Amniotic stem cell (primary cell): ENCODE results near the gene AK4.

ENCODE experiments used
- DNase-seq: peaks from one replicate; lab custom pipeline; 2025; lab: John Stamatoyannopoulos, UW

The AK4 gene

DNA sequence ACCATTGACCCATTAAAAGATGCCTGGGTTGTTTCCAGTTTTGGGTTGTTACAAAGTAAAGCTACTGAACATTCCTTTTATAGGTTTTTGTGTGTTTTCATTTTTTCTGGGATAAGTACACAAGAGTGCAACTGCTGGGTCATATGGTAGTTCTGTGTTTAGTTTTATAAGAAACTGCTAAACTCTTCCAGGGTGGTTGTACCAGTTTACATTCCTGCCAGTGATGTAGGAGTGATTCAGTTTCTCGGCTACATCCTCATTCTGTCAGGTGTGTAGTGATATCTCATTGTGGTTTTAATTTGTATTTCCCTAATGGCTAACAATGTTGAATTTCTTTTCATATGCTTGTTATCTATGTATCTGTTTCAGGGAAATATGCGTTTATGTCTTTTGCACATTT is 102.8 kb downstream of the AK4 start:
- DNase-seq: no peak

DNA sequence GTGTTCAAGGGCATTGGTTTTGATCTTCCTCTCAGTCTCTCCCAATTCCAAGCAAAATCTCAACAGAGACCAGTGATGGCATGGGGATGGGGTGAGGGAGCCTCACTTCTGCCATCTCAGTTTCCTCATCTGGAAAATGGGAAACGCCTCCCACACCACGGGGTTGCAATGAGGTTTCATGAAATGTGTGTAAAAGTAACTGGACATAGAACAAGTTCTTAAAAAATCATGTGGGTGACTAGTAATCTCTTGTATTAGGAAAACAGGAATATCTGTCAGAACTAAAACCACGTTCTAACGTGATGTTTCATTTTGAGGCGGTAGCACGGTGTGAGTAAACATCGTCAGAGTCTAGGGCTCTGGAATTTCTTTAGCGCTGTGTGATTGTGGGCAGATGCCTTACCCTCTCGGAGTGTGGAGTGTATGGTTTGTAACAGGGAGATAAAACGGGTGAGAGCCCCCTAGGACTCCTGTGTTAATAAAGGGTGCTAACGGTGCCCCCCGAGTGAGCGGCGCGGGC is 105.9 kb downstream of the AK4 start:
- no peak for DNase-seq

DNA sequence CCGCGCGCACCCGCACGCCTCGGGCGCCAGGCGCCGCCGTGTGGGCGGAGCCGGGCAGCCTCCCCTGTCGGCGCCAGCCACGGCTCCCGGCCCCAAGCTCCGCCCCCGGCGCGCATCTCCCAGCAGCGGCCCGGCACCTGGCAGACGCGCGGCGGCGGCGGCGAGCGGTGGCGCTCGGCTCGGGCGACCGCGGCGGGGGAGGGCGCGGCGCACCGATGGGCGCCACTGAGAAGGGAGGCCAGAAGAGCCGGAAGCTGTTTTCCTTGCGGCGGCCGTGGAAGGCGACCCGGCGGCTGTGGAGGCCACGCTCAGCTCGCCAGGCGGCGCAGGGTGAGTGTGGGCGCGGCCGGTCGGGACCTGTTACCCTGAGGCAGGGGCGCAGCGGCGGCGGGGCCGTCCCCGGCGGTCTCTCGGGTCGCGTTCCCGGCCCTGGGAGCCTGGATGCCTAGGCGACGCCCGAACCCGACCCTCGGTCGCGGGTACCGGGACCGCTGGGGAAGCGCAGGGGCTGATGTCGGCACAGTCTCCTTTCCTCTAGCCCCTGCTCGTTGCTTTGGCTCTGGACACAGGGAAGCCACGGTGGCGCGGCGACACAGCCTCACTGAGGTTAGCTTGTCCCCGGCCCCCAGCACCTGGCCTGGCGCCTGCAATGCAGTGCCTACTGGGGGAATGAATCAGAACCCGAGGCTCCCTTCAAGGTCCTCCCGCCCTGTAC is 106.5 kb downstream of the AK4 start:
- DNase-seq: peak; percentile 69

DNA sequence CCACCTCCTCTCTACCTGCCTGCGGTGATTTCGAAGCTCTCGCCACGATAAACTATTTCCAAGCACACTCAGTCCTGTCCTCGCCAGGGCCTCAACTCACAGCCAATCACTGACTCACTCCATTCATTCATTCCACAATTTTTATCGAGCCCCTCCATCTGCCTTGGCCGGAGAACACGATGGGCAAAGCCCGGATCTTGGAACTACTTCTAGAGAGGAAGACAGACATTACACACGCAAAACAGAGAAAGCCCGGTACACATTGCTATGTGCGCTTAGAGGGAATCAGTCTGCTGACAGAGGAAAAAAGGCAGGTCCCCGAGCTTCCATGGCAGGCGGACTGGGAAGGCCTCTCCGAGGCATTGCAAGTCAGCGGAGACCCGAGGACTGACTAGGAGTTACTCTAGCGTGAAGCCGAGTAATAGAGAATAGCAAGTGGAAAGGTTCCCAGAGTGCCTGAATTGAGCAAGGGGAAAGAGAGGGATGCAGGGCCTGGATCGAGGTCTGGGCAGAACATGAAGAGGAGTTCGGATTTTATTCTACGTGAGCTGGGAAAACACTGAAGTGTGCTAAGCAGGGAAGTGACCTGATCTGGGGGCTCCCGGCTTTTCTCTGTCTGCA is 107.1 kb downstream of the AK4 start:
- DNase-seq: no peak

- no peak for DNase-seq
Observed at GRCh38 chr1:65255656-65256050, 107.7 kb downstream of the AK4 start.

GRCh38 chr1:65256860-65257708 is 109.1 kb downstream of the AK4 start:
- no peak for DNase-seq

- no peak for DNase-seq
Observed at GRCh38 chr1:65258106-65258505, 110.1 kb downstream of the AK4 start.

- DNase-seq: no peak
Observed at GRCh38 chr1:65259816-65260215, 111.8 kb downstream of the AK4 start.

DNA sequence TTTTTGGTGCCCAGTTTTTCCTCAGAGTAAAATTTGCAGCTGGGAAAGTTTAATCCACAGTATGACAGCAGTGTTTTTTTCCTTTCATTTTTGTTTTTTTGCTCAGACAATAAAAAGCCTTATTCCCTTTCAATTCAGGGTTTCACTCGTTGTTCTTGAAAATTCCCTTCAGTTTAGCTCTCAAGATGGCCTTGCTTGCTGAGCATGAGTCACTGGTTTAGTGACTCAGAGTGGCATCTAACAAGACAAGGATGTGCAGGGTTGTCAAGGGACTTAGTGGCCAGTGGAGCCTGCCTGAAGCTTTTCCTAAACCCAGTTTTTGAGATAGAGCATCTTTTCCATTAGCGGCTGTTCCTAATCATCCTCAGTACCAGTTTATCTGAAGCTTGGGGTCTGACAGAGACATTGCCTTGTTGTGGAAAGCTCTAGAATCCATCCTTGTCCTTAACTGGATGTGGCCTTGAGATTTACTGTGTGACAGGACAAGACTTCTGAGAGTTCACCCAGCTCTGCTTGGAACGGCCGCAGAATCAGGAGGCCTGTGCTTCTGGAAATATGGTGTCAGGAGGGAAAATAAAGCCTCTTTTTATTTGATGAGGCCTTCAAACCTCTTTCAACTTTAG is 113.0 kb downstream of the AK4 start:
- peak; percentile 66 for DNase-seq

DNA sequence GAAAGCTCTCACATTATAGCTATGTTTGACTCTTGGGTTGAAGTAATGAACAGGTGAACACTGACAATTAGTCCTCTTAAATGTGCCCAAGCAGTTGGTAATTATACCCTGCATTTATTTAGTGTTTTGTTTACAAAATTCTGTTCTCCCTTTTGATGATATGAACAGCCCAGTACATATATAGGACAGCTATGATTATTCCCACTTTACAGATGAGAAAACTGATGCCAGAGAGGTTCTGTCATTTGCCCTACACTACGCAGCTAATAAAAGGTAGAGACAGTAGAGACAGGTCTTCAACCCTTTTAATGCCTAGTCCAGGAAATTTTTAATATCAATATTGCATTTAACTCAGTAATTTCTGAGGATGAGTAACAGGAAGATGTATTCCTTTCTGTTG is 115.3 kb downstream of the AK4 start:
- no peak for DNase-seq

GRCh38 chr1:65264197-65264929 is 116.4 kb downstream of the AK4 start:
- peak; percentile 46 for DNase-seq

- no peak for DNase-seq
Observed at GRCh38 chr1:65265296-65265650, 117.3 kb downstream of the AK4 start.

GRCh38 chr1:65265651-65266351 is 117.8 kb downstream of the AK4 start:
- DNase-seq: peak; percentile 28

GRCh38 chr1:65266476-65266875 is 118.5 kb downstream of the AK4 start:
- no peak for DNase-seq

- DNase-seq: no peak
Observed at GRCh38 chr1:65267271-65267670, 119.3 kb downstream of the AK4 start.

DNA sequence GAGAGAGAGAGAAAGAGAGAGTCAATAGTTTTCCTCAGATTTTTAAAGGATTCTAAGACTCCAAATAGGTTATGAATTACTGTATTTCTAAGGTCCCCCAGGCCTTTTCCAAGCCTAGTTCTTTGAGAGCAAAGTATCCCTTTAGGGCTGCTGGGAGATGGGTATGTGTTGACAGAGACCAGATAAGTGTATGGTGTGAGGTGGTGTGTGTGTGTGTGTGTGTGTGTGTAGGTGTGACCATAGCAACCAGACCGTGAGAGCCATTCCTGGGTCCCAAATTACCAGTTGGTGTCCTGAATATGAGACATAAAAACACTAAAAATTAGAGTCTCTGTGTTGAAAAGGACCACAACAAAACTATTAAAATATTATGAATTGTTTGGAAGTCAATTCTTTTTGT is 119.7 kb downstream of the AK4 start:
- no peak for DNase-seq

DNA sequence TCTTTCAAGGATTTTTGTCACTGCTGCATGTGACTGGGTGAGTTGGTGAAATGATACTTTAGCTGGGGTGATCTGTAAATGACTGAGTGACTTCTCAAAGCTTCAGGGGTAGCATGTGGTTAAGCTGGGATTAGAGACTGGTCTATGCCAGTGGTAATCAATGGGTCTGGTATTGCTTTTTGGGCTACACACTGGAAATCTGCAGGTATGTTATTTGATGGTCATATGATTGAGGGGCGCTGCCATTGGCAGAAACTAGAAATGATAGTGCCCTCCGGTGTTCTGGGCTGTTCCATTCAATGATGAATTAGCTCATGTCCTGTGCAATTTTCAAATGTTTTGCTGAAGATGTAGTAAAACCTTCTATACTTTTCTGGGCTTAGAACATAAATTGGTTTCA is 121.6 kb downstream of the AK4 start:
- no peak for DNase-seq

GRCh38 chr1:65276197-65276939 is 128.4 kb downstream of the AK4 start:
- no peak for DNase-seq

DNA sequence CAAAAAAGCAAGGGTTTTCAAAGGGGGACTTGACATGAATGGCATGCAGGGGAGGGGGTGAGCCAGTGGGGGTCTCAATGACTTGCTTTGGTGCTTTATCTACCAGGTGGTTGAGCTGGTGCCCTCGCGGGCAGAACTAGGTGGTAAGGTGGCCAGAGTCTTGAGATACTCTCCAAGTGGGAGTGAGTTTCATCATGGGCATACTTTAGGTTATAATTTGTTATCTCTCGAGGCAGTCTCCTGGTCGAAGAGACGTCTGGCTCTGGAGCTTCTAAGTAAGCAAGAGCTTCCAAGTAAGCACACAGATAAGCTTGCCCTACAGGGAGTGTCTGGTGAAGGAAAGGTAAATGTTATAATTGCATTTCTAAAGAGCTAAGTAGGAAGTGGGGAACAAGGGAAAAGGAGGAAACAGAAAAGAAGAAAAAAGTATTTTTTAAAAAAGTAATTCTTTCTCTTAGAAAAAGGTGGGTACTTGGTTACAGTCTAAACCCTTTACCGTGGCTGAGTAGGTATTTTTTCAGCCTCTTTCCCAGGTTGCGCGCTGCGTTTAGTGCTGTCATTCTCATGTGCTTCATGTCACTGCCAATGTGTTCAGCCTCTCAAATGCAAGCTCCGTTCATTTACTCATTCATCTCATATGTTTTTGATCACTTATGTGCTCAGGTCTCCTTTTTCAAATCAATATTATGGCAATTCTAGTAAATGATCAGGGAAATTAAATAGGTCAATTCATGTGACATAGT is 129.8 kb downstream of the AK4 start:
- no peak for DNase-seq
